Uterus (tissue), 2 donors: Measurements from ENCODE around the gene RBBP6.

Experiments
- POLR2A ChIP-seq, 2 donors: fragments of 450-650 bp; IDR thresholded peaks; one replicate each; pipeline ENCODE4 v1.6.1; 2016; ENCODE audit warnings: antibody characterized with exemption in 2 of 2, mild to moderate bottlenecking in 1 of 2, moderate library complexity in 1 of 2
- TF ChIP-seq, protein P1 (sequence below), 4 experiments: fragments of 200-600 bp in 2 of 4; fragments of 450-650 bp in 2 of 4; sonication (generic) in 2 of 4; IDR thresholded peaks; one replicate each; pipeline ENCODE4 v1.5.1; 2016 to 2019; ENCODE audit warnings: antibody characterized with exemption in 4 of 4, mild to moderate bottlenecking in 2 of 4, moderate library complexity in 1 of 4

DNA sequence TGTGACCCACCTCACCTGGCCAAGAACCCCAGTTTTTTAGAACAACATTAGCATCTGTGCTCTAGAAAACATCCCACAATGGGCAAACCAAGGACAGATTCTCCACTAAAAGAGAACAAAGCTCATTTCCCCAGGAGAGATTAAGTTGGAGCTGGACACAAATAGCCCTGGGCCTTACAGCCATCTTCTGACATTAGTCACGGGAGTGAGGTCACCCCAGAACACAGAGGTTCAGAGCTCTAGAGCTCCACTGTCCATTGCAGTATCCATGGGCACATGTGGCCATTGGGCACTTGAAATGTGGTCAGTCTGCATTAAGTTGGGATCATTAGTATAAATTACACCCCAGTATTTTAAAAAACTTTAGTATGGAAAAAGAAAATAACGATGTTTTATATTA lies 47.6 kb upstream of the RBBP6 start:
- TF ChIP-seq, protein P1, sequence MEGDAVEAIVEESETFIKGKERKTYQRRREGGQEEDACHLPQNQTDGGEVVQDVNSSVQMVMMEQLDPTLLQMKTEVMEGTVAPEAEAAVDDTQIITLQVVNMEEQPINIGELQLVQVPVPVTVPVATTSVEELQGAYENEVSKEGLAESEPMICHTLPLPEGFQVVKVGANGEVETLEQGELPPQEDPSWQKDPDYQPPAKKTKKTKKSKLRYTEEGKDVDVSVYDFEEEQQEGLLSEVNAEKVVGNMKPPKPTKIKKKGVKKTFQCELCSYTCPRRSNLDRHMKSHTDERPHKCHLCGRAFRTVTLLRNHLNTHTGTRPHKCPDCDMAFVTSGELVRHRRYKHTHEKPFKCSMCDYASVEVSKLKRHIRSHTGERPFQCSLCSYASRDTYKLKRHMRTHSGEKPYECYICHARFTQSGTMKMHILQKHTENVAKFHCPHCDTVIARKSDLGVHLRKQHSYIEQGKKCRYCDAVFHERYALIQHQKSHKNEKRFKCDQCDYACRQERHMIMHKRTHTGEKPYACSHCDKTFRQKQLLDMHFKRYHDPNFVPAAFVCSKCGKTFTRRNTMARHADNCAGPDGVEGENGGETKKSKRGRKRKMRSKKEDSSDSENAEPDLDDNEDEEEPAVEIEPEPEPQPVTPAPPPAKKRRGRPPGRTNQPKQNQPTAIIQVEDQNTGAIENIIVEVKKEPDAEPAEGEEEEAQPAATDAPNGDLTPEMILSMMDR (IDR thresholded peaks at IDR 0.05) = no peak
- no peak for TF ChIP-seq POLR2A (IDR thresholded peaks at IDR 0.05)
